Astrocyte (in vitro differentiated cells and primary cell): Measurements from ENCODE around the gene TNIP1.

Source experiments
- EZH2 ChIP-seq: IDR thresholded peaks from 2 replicates; pipeline ENCODE4 v1.6.1; 2012; ENCODE audit warnings: mild to moderate bottlenecking, low read length, inconsistent platforms; ENCODE audit not compliant: insufficient read depth
- TF ChIP-seq, protein P1 (sequence below): IDR thresholded peaks from 2 replicates; pipeline ENCODE4 v1.5.1; 2011; ENCODE audit warnings: low read depth, mild to moderate bottlenecking, inconsistent platforms, low read length, moderate library complexity; ENCODE audit not compliant: insufficient read depth

DNA sequence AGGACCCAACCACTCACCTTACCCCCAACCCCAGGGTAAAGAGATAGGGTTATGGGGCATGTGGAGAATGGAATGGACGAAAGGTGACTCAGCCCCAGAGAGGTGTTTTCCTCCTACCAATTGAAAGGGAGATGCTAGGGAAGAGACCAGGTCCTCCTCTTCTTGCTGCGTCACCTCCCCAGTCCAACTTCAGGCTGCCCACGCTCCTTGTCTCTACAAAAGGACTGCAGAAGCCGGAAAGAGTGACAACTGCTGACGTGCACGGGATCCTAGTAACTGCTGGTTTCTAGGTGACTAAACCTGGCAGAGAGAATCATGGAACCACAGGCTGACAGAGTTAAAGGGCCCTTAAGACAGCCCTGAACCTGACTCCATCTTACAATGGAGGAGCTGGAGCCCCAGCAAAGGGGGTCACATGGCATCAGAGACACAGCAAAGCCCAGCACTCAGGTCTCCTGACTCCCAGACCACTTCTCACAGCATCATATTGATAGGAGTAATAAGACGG lies 58.3 kb downstream of the TNIP1 start:
- TF ChIP-seq, protein P1, sequence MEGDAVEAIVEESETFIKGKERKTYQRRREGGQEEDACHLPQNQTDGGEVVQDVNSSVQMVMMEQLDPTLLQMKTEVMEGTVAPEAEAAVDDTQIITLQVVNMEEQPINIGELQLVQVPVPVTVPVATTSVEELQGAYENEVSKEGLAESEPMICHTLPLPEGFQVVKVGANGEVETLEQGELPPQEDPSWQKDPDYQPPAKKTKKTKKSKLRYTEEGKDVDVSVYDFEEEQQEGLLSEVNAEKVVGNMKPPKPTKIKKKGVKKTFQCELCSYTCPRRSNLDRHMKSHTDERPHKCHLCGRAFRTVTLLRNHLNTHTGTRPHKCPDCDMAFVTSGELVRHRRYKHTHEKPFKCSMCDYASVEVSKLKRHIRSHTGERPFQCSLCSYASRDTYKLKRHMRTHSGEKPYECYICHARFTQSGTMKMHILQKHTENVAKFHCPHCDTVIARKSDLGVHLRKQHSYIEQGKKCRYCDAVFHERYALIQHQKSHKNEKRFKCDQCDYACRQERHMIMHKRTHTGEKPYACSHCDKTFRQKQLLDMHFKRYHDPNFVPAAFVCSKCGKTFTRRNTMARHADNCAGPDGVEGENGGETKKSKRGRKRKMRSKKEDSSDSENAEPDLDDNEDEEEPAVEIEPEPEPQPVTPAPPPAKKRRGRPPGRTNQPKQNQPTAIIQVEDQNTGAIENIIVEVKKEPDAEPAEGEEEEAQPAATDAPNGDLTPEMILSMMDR, result no peak
- TF ChIP-seq EZH2, result no peak
